ENCODE data around the gene CDH4. TPM values are rescaled to one million over a fixed set of nuclear protein-coding genes. Genes with fewer than 3 reads are reported as not detected.
A peak's percentile ranks its signal among the peaks of the same experiment; 100 is the strongest.

CDH4 gene
- total RNA-seq, 1 experiment from 2014 or later, result not detected

- DNase-seq, result no peak
- TF ChIP-seq EZH2 (IDR thresholded peaks at IDR 0.05; ENCODE audit: low read depth) (no peak), CTCF (conservative IDR thresholded peaks at IDR 0.05) (no peak)
- POLR2A ChIA-PET (ENCODE audit: unreplicated experiment), result no interaction called here
- Histone ChIP-seq H3K79me2 (ENCODE audit: low read depth) (no peaks in the 10 kb centered on the region), H3K9me3 (ENCODE audit: insufficient read depth, low read depth) (0 out of 2 replicates have a peak, but pooled peaks cover 3% of the 10 kb centered on the region), H3F3A (ENCODE audit: insufficient read depth, low read depth) (no peaks in the 10 kb centered on the region), H3K4me1 (replicated peaks; ENCODE audit: insufficient read depth) (no peaks in the 10 kb centered on the region), H3K27me3 (ENCODE audit: insufficient read depth, low read depth) (peaks cover 94% of the 10 kb centered on the region), H3K4me3 (no peak overlapping the region), H3K4me2 (no peak overlapping the region), H4K20me1 (ENCODE audit: insufficient read depth) (no peaks in the 10 kb centered on the region), H2AFZ (no peak overlapping the region), H3K9me2 (ENCODE audit: insufficient read depth) (no peaks in the 10 kb centered on the region), H3K36me3 (ENCODE audit: low read depth) (no peaks in the 10 kb centered on the region), H3K27ac (no peak overlapping the region)
- BruUV-seq (replicated peaks), result no TSS peak
- intact Hi-C loops (cut with micrococcal nuclease; ENCODE audit: unreplicated experiment), result no loop called here
- CTCF ChIA-PET, result no interaction called here
These were observed 346.5 kb downstream of the CDH4 start for GRCh38 chr20:61598586-61598985.

- ChIA-PET POLR2A (ENCODE audit: unreplicated experiment) (no interaction called here), CTCF (no interaction called here)
- Histone ChIP-seq H3K27me3 (ENCODE audit: insufficient read depth, low read depth) (peaks cover 99% of the 10 kb centered on the region), H3K79me2 (ENCODE audit: low read depth) (no peaks in the 10 kb centered on the region), H3K4me2 (no peak overlapping the region), H3K9me3 (ENCODE audit: insufficient read depth, low read depth) (0 out of 2 replicates have a peak, but pooled peaks cover 3% of the 10 kb centered on the region), H3F3A (ENCODE audit: insufficient read depth, low read depth) (no peaks in the 10 kb centered on the region), H2AFZ (no peak overlapping the region), H3K27ac (no peak overlapping the region), H3K4me3 (no peak overlapping the region), H3K36me3 (ENCODE audit: low read depth) (no peaks in the 10 kb centered on the region), H3K4me1 (replicated peaks; ENCODE audit: insufficient read depth) (no peaks in the 10 kb centered on the region), H4K20me1 (ENCODE audit: insufficient read depth) (no peaks in the 10 kb centered on the region), H3K9me2 (ENCODE audit: insufficient read depth) (no peaks in the 10 kb centered on the region)
- no peak; the same call in 1 of the 2 replicates for TF ChIP-seq CTCF (conservative IDR thresholded peaks at IDR 0.05)
- TF ChIP-seq EZH2 (IDR thresholded peaks at IDR 0.05; ENCODE audit: low read depth), result no peak
- BruUV-seq (replicated peaks), result no TSS peak
- no peak for DNase-seq
- intact Hi-C loops (cut with micrococcal nuclease; ENCODE audit: unreplicated experiment), result no loop called here
These were observed 347.0 kb downstream of the CDH4 start for GRCh38 chr20:61599061-61599531.

- Histone ChIP-seq H3K4me3 (no peak overlapping the region), H3F3A (ENCODE audit: insufficient read depth, low read depth) (no peaks in the 10 kb centered on the region), H3K27me3 (ENCODE audit: insufficient read depth, low read depth) (peaks cover 100% of the 10 kb centered on the region), H3K79me2 (ENCODE audit: low read depth) (no peaks in the 10 kb centered on the region), H4K20me1 (ENCODE audit: insufficient read depth) (no peaks in the 10 kb centered on the region), H3K4me2 (no peak overlapping the region), H2AFZ (no peak overlapping the region), H3K36me3 (ENCODE audit: low read depth) (no peaks in the 10 kb centered on the region), H3K4me1 (replicated peaks; ENCODE audit: insufficient read depth) (no peaks in the 10 kb centered on the region), H3K9me3 (ENCODE audit: insufficient read depth, low read depth) (0 out of 2 replicates have a peak, but pooled peaks cover 3% of the 10 kb centered on the region), H3K27ac (no peak overlapping the region), H3K9me2 (ENCODE audit: insufficient read depth) (no peaks in the 10 kb centered on the region)
- no TSS peak for BruUV-seq (replicated peaks)
- no peak for DNase-seq
- intact Hi-C loops (cut with micrococcal nuclease; ENCODE audit: unreplicated experiment), result no loop called here
- peak; percentile 49; the same call in 1 of the 2 replicates for TF ChIP-seq EZH2 (IDR thresholded peaks at IDR 0.05; ENCODE audit: low read depth)
- TF ChIP-seq CTCF (conservative IDR thresholded peaks at IDR 0.05), result no peak
- ChIA-PET POLR2A (ENCODE audit: unreplicated experiment) (no interaction called here), CTCF (no interaction called here)
These were observed 347.5 kb downstream of the CDH4 start for GRCh38 chr20:61599541-61599992.
